GM21360 (cell line): ENCODE data around the gene TAPBPL.
"Not testable (repeated sequence)": the region's sequence is repeated elsewhere in the genome, so short reads cannot be mapped to it uniquely, and the experiment has no call there.

ENCODE experiments used
- ATAC-seq: cut with Tn5 transposase; IDR thresholded peaks from one replicate; pipeline ENCODE4 v1.9.1; 2021; ENCODE audit warnings: mild to moderate bottlenecking, moderate library complexity; ENCODE audit not compliant: unreplicated experiment

Gene TAPBPL

DNA sequence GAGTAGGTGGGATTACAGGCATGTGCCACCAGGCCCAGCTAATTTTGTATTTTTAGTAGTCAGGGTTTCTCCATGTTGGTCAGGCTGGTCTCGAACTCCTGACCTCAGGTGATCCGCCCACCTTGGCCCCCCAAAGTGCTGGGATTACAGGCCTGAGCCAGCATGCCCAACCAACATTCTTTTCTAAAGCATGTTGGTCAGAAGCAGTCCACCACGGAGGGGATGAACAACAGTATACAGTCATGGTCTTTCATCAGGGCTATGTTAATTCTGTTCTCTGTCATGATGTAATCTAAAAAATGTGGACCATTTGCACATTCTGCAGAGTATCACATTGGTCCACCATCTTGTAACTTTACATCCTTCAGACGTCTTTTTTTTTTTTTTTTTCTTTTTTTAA lies 37.6 kb downstream of the TAPBPL start:
- ATAC-seq, result no peak

DNA sequence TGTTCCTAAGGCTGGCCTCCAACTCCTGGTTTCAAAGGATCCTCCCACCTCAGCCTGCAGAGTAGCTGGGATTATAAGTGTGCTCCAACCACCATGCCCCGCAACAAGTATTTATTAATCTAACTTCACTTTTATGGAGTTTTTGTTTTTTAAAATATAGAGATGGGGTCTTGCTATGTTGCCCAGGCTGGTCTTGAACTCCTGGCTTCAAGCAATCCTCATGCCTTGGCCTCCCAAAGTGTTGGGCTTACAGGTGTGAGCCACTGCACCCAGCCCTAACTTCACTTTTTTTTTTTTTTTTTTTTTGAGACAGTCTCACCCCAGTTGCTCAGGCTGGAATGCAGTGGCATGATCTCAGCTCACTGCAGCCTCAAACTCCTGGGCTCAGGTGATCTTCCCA lies 38.8 kb downstream of the TAPBPL start:
- not testable (repeated sequence) for ATAC-seq

- ATAC-seq, result peak; percentile 58
These were observed 41.1 kb downstream of the TAPBPL start, which contains the start of gene MRPL51 for GRCh38 chr12:6492838-6493496. Gene MRPL51, minus strand, starts transcription at chr12:6493262. Its CDS starts 126 bp downstream, at chr12:6493136.

DNA sequence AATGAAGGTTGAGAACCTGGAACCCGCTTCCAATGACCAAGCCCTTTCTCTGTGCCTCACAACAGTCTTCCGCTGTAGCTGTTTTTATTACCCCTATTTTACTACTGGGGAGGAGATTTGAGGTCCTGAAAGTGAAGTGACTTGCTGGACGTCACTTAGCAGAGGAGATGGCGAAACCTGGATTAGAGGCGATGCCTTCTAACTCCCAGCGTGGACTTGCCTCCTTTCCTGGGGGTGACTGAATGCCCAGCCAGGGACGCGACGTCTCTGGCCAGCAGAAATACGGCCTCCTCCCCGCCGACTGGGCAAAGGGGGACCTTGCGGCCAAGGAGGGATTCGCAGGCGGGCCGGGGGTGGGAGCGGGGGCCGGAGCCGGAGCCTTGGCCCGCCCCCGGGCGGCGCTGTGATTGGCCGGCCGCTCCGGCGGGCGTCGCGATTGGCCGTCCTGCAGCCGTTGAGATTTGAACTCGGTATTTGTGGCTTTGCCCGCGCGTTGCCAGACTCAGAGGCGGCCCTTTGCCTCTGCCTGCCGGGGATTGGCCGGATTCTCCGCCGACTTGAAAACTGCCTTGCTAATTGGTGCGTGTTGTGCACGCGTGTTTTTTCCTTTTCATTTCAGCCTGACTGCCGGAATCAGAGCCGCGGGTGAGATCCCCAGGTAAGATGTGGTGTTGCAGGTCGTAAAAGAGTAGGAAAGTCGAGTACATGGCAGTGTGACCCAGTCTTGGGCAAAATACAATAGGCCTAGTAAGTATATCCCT lies 41.8 kb downstream of the TAPBPL start, which contains the start of gene NCAPD2:
NCAPD2 (plus strand) TSS at position 606 of the 761 bp plus-strand sequence. CDS start 997 bp downstream, outside the sequence.
- peak; percentile 80 for ATAC-seq

- peak; percentile 18 for ATAC-seq
These were observed 42.5 kb downstream of the TAPBPL start for GRCh38 chr12:6494258-6494743.

GRCh38 chr12:6494968-6495367 lies 43.1 kb downstream of the TAPBPL start:
- no peak for ATAC-seq

GRCh38 chr12:6497291-6497690 lies 45.4 kb downstream of the TAPBPL start:
- ATAC-seq, result not testable (repeated sequence)

DNA sequence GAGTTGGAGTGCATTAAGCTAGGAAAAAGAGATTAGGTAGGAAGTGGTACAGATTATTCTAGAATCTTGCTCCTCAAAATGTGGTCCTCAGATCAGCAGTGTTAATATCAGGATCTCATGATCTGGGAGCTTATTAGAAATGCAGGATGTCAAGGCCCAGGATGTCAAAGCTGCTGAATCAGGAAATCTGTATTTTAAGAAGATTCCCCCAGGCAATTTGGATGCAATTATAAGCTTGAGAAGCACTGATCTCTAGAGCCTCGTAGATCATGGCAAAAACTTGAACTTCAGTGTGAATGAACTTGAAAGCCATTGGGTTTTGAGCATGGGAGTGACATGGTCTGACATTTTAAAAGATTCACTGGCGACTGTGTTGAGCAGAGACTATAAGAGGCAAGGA lies 48.6 kb downstream of the TAPBPL start:
- no peak for ATAC-seq

- ATAC-seq, result no peak
These were observed 55.5 kb downstream of the TAPBPL start for GRCh38 chr12:6507102-6507998.

DNA sequence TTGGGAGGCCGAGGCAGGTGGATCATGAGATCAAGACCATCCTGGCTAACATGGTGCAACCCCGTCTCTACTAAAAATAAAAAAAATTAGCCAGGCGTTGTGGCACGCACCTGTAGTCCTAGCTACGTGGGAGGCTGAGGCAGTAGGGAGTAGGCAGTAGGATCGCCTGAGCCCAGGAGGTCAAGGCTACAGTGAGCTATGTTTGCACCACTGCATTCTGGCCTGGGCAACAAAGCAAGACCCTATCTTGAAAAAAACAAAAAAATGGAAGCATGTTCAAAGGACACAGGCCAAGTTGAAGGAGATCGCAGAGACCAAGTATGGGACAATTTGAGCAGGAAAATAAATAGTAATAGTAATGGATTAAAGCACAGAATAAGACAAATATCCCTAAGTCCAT lies 56.2 kb downstream of the TAPBPL start:
- ATAC-seq, result no peak
